ENCODE measurements around the gene TMEM163.

DNA sequence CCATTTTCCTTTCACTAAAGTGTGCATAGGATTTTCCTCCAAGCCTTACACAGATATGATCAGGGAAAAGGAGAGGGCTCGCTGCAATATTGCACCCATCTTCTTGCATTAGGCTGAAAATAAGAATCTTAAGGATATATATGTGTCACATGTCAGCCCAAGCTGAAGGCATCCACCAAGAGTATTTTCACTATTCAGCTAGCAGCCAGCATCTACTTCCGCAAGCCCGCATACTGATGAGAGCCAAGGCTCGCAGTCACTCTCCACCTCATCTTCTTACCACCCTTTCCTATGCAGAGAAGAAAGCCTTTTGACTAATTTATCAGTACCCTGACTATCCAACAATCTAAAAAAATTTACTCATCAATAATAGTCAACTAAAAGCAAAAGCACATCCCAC lies 6.1 kb downstream of the TMEM163 start:
- TF ChIP-seq, protein P1, sequence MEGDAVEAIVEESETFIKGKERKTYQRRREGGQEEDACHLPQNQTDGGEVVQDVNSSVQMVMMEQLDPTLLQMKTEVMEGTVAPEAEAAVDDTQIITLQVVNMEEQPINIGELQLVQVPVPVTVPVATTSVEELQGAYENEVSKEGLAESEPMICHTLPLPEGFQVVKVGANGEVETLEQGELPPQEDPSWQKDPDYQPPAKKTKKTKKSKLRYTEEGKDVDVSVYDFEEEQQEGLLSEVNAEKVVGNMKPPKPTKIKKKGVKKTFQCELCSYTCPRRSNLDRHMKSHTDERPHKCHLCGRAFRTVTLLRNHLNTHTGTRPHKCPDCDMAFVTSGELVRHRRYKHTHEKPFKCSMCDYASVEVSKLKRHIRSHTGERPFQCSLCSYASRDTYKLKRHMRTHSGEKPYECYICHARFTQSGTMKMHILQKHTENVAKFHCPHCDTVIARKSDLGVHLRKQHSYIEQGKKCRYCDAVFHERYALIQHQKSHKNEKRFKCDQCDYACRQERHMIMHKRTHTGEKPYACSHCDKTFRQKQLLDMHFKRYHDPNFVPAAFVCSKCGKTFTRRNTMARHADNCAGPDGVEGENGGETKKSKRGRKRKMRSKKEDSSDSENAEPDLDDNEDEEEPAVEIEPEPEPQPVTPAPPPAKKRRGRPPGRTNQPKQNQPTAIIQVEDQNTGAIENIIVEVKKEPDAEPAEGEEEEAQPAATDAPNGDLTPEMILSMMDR (IDR thresholded peaks at IDR 0.05), result no peak
- TF ChIP-seq POLR2A (IDR thresholded peaks at IDR 0.05), result no peak

All from body of pancreas (tissue), 4 donors.